HG02852 (cell line): ENCODE results near the gene FGGY.

ENCODE experiments used
- ATAC-seq: cut with Tn5 transposase; IDR thresholded peaks from one replicate; pipeline ENCODE4 v1.9.1; 2021; ENCODE audit warnings: mild to moderate bottlenecking, moderate library complexity; ENCODE audit not compliant: unreplicated experiment

FGGY gene

DNA sequence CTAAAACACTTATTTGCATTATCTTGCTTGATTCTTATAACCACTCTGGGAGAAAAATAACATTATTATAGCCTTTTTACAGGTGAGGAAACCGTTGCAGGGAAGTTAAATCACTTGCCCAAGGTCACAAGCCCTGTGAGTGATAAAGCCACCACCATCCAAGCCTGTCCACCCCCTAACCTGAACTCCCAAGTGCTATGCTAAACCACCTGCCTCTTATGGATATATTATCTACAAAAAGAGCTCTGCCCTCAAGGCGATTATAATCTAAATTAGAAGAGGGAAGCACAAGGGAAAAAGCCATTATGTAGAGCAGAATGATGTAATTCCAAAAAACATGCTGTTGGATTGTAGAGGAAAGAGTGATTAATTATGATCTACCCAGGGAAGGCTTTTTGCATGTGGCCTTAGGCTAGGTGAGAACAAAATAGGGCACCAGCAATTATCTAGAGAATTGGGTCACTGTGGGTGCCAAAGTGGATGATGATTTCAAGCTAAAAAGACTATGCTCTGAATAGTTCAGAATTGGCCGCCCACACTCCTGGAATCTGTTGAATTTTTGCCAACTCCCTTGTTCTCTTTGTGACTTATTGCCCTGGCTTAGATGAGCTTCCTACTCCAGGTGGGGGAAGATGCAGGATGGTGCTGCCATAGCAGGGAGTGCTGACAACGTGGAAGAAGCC is 205.3 kb downstream of the FGGY start:
- no peak for ATAC-seq

DNA sequence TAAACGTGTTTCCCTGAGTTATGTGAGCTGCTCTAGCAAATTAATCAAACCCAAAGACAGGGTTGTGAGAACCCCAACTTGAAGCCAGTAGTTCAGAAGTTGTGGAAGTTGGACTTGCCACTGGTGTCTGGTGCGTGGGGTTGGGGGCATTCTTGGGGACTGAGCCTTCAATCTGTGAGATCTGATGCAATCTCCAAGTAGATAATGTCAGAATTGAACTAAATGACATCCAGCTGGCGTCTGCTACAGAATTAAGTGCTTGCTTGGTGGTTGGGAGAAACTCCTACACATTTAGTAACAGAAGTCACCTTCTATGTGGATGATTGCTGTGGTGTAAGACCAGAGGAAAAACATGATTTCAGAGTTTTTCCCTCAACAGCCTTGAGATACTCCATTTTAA is 207.4 kb downstream of the FGGY start:
- ATAC-seq, result no peak

DNA sequence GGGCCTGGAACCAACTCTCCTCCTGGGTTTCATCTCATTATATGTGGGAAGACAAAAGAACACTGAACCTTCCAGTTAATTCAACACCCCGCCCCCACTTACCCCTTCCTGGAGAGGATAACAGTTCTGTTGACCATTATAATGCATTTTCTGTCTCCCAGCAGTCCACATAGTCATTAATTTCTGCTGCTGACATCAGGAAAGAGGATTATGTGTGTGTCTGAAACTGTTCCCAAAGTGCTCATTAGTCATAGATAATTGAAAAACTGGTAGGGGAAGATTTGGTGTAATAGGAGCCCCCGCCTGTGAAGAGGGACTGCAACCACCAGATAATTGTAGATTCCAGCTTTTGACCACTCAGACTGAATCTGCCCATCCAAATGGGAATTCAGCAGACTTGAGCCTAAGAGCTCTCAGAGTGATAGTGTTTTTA is 208.7 kb downstream of the FGGY start:
- no peak for ATAC-seq

DNA sequence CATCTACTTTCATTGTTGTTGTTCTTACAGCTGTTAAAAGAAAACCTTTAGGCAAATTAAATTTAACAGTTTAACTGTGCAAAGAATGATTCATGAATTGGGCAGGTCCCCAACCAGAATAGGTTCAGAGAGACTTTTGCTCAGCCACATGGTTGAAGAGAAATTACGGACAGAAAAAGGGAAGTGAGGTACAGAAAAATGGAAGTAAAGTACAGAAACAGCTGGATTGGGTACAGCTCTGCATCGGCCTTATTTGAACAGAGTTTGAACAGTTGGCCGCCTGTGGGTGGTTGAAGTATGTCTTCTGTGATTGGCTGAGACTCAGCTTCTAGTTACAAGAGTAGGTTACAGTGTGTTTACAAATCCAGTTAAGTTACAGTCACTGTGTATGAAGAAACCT is 210.1 kb downstream of the FGGY start:
- ATAC-seq, result peak; percentile 88

DNA sequence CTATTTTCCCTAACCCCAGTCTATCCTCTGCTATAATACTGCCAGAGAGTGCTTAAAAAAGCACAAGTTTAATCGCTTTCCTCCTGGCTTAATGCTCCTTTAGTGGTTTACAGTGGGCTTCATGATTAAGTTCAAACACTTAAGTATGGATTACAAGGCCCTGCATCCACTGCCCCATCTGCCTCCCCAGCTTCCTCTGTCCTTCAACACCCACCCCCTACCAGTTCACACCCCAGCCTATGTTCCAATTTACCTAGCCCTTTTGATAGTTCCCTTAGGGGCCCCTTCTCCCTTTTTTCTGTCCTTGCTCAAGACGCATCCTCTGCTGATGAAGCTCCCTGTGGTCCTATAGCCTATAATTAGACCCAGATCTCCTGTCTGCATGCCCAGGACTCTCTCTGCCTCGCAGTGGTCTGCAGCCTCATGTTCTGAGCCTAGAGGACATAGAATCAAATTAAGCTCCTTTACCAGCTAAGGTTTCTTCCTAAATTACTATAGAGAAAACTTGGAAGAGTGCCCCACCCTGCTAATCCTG is 212.5 kb downstream of the FGGY start:
- ATAC-seq, result no peak

DNA sequence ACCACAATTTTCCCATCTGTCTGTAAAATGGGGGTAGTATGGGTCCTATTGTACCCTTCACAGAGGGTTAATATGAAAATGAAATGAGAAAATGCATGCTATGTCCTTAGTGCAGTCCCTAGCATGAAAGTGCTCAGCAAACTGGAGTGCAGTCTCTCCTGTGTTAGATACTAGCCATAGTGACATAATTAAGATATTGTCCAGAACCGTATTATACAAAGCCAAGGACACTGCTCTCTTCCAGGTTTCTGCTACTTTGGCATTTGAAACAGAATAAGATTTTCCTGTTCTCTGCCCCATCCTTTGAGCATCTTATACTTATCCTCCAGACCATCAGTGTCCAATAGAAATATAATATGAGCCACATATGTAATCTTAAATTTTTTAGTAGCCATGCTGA is 213.4 kb downstream of the FGGY start:
- no peak for ATAC-seq

DNA sequence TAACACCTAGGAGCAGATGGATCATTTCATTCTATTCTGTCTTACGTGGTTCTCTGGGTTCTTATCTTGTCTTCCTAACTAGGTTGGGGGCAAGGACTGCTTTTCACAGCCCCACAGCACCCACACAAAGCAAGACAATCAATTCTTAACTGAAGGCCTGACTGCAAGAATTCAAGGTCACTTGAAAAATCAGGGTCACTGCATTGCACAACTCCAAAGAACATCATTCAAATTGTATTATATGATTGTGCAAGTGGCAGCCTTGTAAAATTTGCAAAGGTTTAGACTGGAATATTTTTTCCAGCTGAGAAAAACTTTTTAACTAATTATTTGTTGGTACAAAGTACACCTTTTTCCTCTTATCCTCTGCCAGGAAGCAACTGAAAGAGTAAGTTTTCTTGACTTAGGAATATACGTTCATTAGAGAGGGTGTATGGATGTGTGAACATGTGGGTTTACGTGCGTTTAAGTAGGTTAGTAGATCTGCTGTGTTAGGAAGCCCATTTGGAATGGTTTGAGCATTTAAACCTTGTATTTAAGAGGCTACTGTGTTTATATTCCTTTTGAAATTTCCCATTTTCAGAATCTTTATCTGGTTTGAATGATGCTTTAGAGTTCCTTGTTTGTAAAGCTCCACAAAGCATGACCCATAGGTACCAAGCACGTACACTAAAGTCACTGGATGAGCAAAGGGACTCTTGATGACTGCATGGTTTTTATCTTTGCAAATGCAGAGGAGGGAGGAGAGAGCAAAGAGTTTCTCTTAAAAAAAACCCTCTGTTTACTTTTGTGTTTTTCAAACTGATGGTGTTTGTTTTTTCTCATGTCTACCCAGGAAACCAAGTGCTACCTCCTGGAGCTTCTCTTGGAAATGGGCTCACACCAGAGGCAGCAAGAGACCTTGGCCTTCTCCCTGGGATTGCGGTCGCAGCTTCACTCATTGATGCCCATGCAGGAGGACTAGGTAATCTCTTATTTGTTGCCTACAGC is 214.9 kb downstream of the FGGY start:
- no peak for ATAC-seq

DNA sequence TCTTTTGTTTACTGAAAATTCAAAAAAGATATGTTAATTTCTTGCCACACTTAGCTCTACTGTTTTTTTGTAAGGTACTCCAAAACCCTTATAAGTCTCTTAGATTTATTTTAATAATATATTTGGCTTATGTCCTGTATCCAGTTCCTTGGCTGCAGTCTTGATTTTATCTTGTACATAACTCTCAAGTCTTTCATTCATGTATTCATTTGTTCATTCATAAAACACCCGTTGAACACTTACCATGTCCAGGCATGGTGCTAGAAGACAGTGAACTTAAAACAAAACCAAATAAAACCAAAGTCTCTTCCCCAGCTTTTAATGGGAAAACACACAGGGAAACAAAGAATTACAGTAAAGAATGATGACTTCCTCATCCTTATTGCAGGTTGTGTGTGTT is 215.8 kb downstream of the FGGY start:
- ATAC-seq, result no peak

DNA sequence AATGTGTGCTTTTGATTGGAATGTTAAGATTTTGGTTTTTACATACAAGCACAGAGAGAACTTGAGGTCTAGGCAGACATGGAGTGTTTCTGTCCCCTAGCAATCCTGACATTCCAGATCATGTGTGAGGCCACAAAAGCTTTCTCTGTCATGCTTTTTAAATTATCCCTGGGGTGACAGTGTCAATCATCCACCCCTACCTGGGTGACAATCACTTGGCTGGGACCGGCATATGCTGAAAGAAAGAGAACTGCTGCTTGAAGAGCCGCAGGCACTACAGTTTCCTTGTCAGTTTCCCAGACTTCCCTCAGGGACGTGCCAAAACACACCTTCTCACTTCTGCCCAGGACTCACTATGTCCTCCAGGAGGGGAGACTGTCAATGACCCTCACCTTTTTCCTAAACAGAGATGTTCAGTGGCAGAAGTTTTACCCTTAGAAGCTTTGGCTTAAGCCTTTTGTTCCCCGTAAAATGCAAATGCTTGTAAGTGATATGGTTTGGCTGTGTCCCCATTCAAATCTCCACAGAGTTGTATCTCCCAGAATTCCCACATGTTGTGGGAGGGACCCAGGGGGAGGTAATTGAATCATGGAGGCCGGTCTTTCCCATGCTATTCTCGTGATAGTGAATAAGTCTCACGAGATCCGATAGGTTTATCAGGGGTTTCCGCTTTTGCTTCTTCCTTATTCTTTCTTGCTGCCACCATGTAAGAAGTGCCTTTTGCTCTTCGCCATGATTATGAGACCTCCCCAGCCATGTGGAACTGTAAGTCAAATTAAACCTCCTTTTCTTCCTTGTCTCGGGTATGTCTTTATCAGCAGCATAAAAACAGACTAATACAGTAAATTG is 217.4 kb downstream of the FGGY start:
- ATAC-seq, result no peak

DNA sequence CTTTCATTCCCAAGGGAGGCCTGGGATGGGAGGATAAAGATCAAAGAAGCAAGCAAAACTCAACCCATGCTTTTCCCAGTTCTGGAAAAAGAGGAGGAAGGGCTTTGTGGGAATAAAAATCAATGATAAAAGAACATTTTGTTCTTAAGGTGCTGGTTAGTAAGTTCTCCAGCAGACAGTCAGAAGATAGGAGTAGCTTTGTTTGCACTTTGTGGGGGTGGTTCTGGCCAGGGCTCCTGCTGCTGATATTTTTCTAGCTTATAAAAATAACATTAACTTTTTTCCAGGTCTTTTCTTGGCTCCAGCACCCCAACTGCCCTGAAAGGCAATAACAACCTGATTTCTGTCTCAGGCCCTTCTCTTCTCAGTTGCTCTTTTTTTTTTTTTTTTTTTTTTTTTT is 220.0 kb downstream of the FGGY start:
- ATAC-seq, result no peak

DNA sequence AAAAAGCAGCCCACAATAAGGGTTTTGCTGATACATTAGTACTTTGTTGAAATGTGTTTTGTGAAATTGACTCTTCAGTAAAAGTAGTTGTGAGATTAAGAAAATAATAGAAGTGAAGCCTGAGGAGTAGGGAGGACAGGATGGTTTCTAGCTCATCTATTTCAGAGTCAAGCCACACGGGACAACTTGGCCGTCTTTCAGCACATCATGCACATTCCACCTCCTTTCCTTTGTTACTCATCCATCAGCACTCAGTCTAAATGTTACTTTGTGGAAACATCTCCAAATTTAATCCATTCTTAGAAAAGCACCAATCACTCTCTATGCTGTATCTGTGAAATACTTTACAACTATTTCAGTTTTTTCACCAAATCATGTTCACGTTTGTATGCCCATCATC is 223.3 kb downstream of the FGGY start:
- no peak for ATAC-seq

DNA sequence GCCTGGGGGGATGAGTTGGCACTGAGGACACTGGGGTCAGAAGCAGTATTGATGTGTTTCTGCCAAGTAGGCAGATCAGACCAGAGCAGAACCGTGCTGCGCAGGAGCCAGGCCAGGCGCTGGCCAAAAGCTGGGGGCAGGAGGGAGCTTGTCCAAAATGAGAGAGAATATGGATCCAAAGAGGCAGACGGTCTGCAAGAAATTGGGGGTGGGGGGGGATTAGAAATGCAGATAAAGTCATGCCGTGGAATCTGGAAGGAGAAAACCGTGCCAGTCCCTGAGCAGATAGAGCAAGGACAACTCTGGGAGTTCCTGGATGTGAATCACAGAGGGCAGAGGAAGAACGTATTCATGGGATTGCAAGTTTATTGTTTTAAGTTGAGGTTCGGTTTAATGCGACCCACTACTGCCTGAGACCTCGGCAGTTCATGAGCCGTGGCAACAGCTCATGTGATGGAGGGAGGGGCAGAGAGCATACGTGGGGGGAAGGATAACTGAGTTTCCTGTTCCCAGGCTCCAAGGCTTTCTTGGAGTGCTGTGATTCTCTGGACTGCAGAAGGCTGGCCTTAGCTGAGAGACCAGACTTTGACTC is 224.0 kb downstream of the FGGY start:
- no peak for ATAC-seq

DNA sequence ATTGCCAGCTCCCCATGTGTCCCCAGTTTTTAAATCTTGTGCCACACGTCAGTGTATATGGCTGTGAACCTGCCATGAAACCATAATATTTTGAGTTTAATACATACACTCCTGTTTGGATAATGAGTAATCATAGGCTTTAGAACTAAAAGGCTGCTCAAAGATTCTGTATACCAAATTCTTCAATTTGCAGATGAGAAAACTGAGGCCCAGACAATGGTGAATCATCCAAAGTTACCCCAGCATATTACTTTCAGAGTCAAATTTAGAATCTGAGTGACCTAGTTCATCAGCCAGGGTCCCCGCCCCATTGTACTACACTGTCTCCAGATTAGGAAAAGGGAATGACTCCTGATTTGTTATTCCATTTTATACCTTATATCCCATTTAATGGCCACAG is 224.6 kb downstream of the FGGY start:
- no peak for ATAC-seq

DNA sequence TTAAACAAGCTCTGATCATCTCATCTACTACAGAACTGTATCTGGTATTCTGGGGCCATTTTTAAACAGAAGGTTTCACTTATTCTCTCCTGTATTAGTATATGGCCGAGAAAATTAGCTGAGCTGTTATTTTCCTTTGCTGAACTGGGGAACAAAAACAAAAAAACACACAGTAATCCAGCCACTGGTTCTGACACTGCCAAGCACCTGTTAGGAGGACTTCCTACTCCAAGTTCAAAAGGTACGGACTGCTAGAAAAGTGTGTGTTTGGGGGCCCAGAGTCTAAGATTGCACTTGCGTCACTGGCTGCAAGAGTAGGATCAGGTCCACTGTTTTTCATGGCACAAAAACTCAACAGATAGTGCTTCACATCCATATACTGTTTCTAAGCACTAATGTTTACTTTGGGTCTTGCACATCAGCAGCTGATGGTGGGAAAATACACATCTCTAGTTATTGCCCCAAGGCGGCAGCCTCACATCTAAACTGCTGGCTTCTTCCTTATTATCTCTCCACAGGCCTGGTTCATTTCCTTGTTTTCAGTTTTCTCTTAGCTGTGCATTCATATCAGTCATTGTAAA is 226.1 kb downstream of the FGGY start:
- no peak for ATAC-seq

DNA sequence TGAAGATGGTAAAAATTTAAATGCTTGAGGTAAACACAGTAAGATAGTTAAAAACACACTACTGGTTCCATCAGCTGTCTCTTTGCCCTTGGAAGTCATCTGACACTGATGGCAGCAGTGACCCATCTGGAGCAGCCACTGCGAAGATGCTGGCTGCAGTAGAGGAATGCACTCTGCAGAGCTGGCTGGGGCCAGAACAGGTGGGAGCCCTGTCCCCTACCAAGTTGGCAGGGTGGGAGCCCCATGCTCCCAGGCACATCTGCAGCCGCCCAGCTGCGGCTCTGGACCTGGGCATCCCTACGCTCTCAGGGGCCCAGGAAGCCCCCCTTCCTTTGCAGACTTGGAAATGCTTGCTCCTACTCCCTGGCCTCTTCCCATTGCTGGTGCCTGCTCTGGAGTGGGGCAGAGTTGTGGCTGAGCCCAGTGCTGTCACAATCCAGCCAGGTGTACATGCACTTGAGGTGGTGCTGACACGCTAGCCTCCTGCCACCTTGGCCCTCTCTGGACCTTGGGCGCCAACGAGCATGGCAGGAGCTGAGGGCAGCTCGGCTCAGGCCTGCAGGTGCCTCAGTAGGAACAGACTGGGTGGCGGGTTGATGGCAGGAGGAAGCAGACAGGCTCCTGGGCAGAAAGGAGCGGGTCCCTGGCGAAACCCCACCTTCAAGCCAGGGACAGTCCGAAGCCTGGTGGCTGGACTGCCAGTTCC is 227.0 kb downstream of the FGGY start:
- ATAC-seq, result no peak

DNA sequence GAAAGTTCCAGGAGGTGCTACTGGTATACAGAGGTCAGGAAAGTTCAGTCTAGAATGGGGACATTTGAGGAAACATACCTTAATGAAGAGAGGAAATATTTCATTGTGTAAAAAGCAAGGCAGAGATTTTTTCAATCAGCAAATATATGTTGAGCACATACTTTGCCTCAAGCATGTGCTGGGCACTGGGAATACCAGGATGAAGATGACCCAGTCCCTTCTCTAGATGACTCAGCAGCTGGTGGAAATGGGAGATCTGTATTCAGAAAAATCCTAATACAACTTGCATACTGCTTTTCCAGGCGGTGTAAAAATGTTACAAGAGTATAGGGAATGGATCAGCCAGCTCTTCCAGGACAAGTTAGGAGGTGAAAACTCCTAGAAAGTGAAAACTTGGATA is 229.3 kb downstream of the FGGY start:
- no peak for ATAC-seq

DNA sequence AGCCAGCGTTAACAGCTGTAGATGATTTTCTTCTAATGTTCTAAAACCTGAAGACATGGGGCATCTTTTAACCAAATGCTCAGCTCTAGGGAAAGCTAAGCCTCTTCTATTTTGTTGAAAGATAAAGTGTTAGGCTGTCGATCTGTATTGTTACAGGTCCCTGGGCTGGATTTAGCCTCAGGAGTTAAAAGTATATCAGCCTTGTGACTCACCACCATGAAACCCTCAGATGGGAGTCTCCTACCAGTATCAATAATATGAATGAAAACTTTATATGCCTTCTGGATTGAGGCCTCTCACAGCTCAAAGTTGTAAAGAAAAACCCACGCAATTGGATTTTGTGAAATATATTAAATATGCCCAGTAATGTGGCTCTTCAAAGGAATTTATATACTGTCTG is 231.6 kb downstream of the FGGY start:
- no peak for ATAC-seq

DNA sequence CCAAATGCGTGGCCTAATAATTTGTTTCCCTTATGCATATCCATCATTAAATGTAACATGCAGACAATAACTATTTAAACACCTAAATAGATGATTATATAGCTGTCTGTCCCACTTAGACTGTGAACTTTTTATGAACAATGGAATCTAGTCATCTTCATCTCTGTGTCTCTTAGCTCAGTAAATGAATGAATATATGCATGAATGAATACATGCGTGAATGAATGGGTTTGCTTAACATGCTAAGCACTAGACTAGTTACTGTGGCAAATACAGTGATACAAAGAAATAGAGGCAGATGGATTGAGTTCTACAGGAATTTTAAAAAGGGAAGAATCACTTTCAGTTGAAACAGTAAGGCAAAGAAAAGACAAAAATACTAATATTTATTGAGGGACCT is 232.0 kb downstream of the FGGY start:
- no peak for ATAC-seq

DNA sequence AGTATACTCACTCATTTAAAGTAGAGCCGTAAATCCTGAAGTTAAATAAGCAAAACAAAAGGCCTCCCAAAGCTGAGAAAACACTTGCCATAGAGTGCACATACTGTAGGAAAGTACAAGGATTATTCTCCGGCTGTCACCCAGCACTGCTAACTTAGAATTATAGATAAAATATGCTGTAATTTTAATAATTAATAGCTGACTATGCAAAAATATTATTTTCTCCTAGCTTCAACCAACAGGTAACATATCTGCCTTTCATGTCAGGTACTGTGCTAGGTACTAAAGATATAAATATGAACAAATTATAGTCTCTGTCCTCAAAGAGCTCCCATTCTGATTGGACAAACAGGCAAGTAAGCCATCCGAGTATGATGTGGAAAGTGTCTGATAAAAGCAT is 233.2 kb downstream of the FGGY start:
- ATAC-seq, result no peak

DNA sequence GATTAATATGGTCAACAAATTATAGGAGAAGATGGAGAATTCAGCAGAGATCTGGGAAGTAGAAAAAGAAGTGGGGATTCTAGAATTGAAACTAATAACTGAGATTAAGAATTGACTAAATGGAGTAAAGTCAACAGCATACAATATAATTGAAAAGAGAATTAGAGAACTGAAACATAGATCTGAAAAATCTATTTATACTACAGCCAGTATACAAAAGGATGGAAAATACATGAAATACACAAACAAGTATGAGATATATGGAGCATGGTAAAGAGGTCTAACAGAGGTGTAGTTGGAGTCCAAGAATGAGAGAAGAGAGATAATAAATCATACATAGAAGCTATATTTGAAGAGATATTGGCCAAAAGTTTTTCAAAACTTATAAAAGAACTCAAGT is 235.2 kb downstream of the FGGY start:
- ATAC-seq, result no peak
